K562 (cell line): ENCODE results near the gene ZC3H11A. TPM values are rescaled to one million over a fixed set of nuclear protein-coding genes. Genes with fewer than 3 reads are reported as not detected.

Experiments used
- ATAC-seq: fragments of 200-7000 bp; cut with Tn5 transposase; 3 replicates; pipeline ENCODE4 v1.9.1; 2020; ENCODE audit warnings: moderate library complexity
- BruUV-seq: library from RNA; stranded (reverse); fragments of 400-500 nt; replicated peaks from 2 replicates; lab custom pipeline; 2021; lab: Mats Ljungman, UMichigan
- CTCF ChIA-PET: fragments of 300-600 bp; formaldehyde crosslinking; extraction: SDS; loops from one replicate; lab custom pipeline; 2021; ENCODE audit warnings: low intra/inter-chr PET ratio; lab: Yijun Ruan, JAX
- POLR2A ChIA-PET: fragments of 300-600, 350-650 bp; sonication (Branson Sonifier 250); formaldehyde crosslinking; extraction: SDS; loops from one replicate; lab custom pipeline; 2021; ENCODE audit warnings: antibody characterized with exemption, inconsistent platforms; lab: Yijun Ruan, JAX
- DNase-seq, 4 experiments: peaks; one replicate each; pipeline versions ENCODE4 v3.0.0 to v3.0.0-alpha.2; 2011 to 2018; ENCODE audit warnings: low spot score in 3 of 4, mixed read lengths in 3 of 4; ENCODE audit errors: extremely low read depth in 1 of 4
- FAIRE-seq: peaks from 2 replicates; lab custom pipeline; 2011; peaks lifted over from hg19 to GRCh38; lab: Jason Lieb, UNC
- H2AFZ ChIP-seq: 2 replicates; pipeline ENCODE4 v1.6.0; 2011; ENCODE audit warnings: low read depth, low read length, control low read depth, inconsistent platforms
- H3K27ac ChIP-seq: fragments of 200-600 bp; 3 replicates; pipeline ENCODE4 v1.8.0; 2011; ENCODE audit warnings: low read depth, mild to moderate bottlenecking, control low read depth, inconsistent platforms, low read length, moderate library complexity, mixed read lengths; ENCODE audit errors: extremely low read depth
- H3K27me3 ChIP-seq, 2 experiments: fragments of 300-600 bp in 1 of 2; 2 replicates in 1 of 2; 3 replicates in 1 of 2; pipeline versions ENCODE4 v1.6.0 to v1.8.0; 2011; ENCODE audit warnings: inconsistent platforms in 2 of 2, low read length in 2 of 2, mild to moderate bottlenecking in 1 of 2, mixed read lengths in 1 of 2, moderate library complexity in 1 of 2; ENCODE audit not compliant: control insufficient read depth in 2 of 2, insufficient read depth in 2 of 2
- H3K36me3 ChIP-seq: fragments of 300-600 bp; 3 replicates; pipeline ENCODE4 v1.8.0; 2011; ENCODE audit warnings: mild to moderate bottlenecking, low read length, inconsistent platforms; ENCODE audit not compliant: control insufficient read depth, insufficient read depth
- H3K4me1 ChIP-seq, 2 experiments: fragments of 200-600 bp in 1 of 2; replicated peaks in 1 of 2; 2 replicates in 1 of 2; 3 replicates in 1 of 2; pipeline versions ENCODE4 v1.5.1 to v1.8.0; 2011; ENCODE audit warnings: inconsistent platforms in 2 of 2, low read length in 2 of 2, mild to moderate bottlenecking in 1 of 2, mixed read lengths in 1 of 2, moderate library complexity in 1 of 2; ENCODE audit not compliant: control insufficient read depth in 2 of 2, insufficient read depth in 2 of 2
- H3K4me2 ChIP-seq: 2 replicates; pipeline ENCODE4 v1.6.1; 2011; ENCODE audit warnings: low read length, control low read depth, inconsistent platforms, mixed read lengths; ENCODE audit not compliant: insufficient read depth
- H3K4me3 ChIP-seq: fragments of 200-600 bp; sonication (generic), shearing (Covaris generic); 2 replicates; pipeline ENCODE4 v1.5.1; 2016; ENCODE audit warnings: control low read depth, inconsistent platforms
- H3K79me2 ChIP-seq: fragments of 200-600 bp; 3 replicates; pipeline ENCODE4 v1.8.0; 2011; ENCODE audit warnings: low read length, inconsistent platforms; ENCODE audit not compliant: control insufficient read depth, insufficient read depth
- H3K9ac ChIP-seq, 2 experiments: 2 replicates each; pipeline versions ENCODE4 v1.6.0 to v1.6.1; 2011; ENCODE audit warnings: low read depth in 2 of 2, low read length in 2 of 2, control low read depth in 1 of 2, inconsistent platforms in 1 of 2, mild to moderate bottlenecking in 1 of 2, mixed read lengths in 1 of 2; ENCODE audit not compliant: insufficient read depth in 1 of 2
- H3K9me1 ChIP-seq: one replicate; pipeline ENCODE4 v1.6.0; 2011; ENCODE audit warnings: inconsistent platforms, mild to moderate bottlenecking, low read length, moderate library complexity; ENCODE audit not compliant: control insufficient read depth, insufficient read depth
- H3K9me3 ChIP-seq: replicated peaks from 2 replicates; pipeline ENCODE4 v1.5.1; 2011; ENCODE audit warnings: low read depth, low read length, inconsistent platforms; ENCODE audit not compliant: control insufficient read depth, insufficient read depth
- H4K20me1 ChIP-seq: replicated peaks from 2 replicates; pipeline ENCODE4 v1.6.1; 2011; ENCODE audit warnings: low read length, inconsistent platforms, mixed read lengths; ENCODE audit not compliant: control insufficient read depth, insufficient read depth
- ATF2 ChIP-seq: sonication (generic); formaldehyde crosslinking; IDR thresholded peaks from 2 replicates; pipeline ENCODE4 v1.8.1; 2022; ENCODE audit warnings: missing genetic modification reagents
- CEBPG ChIP-seq, 3 experiments: fragments of 200-800 bp in 1 of 3; sonication (Bioruptor generic) in 1 of 3; sonication (generic) in 1 of 3; formaldehyde crosslinking in 1 of 3; IDR thresholded peaks in 2 of 3; conservative IDR thresholded peaks in 1 of 3; 2 replicates each; pipeline versions ENCODE4 v1.6.1 to v1.8.0; 2016 to 2022; ENCODE audit warnings: missing compliant biosample characterization in 2 of 3, missing genetic modification characterization in 2 of 3, mild to moderate bottlenecking in 1 of 3, missing genetic modification reagents in 1 of 3
- DACH1 ChIP-seq: fragments of 450-650 bp; IDR thresholded peaks from 2 replicates; pipeline ENCODE4 v1.6.1; 2018; ENCODE audit not compliant: partially characterized antibody
- ELK3 ChIP-seq: fragments of 450-650 bp; formaldehyde crosslinking; IDR thresholded peaks from 2 replicates; pipeline ENCODE4 v1.4.0; 2020; ENCODE audit warnings: mild to moderate bottlenecking
- ILK ChIP-seq: fragments of 450-650 bp; IDR thresholded peaks from 2 replicates; pipeline ENCODE4 v1.6.1; 2016; ENCODE audit warnings: missing genetic modification characterization, low read depth, mild to moderate bottlenecking, missing compliant biosample characterization, moderate library complexity, borderline replicate concordance
- POU5F1 ChIP-seq: fragments of 150-350 bp; IDR thresholded peaks from 2 replicates; pipeline ENCODE4 v1.6.1; 2014; ENCODE audit warnings: borderline replicate concordance, low read length, low read depth, mild to moderate bottlenecking; ENCODE audit not compliant: partially characterized antibody
- ZNF12 ChIP-seq: sonication (generic); formaldehyde crosslinking; IDR thresholded peaks from 2 replicates; pipeline ENCODE4 v1.4.0; 2020; ENCODE audit warnings: mild to moderate bottlenecking, missing genetic modification reagents
- ZNF146 ChIP-seq: IDR thresholded peaks from one replicate; pipeline ENCODE4 v1.6.1; 2018; ENCODE audit warnings: missing compliant biosample characterization; ENCODE audit not compliant: unreplicated experiment
- ZNF589 ChIP-seq: fragments of 200-800 bp; sonication (Bioruptor generic); IDR thresholded peaks from 2 replicates; pipeline ENCODE4 v1.6.1; 2016; ENCODE audit warnings: low read depth, missing genetic modification characterization, missing compliant biosample characterization
- ZNF740 ChIP-seq, 3 experiments: fragments of 200-800 bp in 1 of 3; sonication (Bioruptor generic) in 1 of 3; sonication (generic) in 1 of 3; formaldehyde crosslinking in 1 of 3; IDR thresholded peaks; 2 replicates each; pipeline versions ENCODE4 v1.6.1 to v1.8.0; 2016 to 2022; ENCODE audit warnings: mild to moderate bottlenecking in 2 of 3, missing compliant biosample characterization in 2 of 3, missing genetic modification characterization in 2 of 3, missing genetic modification reagents in 1 of 3
- WGBS: fragments of 100-300 bp; shearing (Covaris generic); methylation state at CpG from one replicate; pipeline ENCODE4 v1.1.6; 2016; ENCODE audit warnings: low coverage, mixed read lengths; ENCODE audit not compliant: insufficient coverage; ENCODE audit errors: missing lambda C conversion rate; 5-methylcytosine and 5-hydroxymethylcytosine counted together
- in situ Hi-C: fragments of 300-500 bp; cut with MboI; formaldehyde crosslinking; loops from 4 replicates; pipeline ENCODE4 v1.15.0; 2018; ENCODE audit warnings: inconsistent platforms, mixed read lengths
- intact Hi-C: fragments of 100-400 bp; cut with micrococcal nuclease; formaldehyde crosslinking; loops from 2 replicates; pipeline ENCODE4 v1.14.2; 2022
- polyA plus RNA-seq, 8 experiments: library from polyadenylated mRNA; depleted of rRNA in 4 of 8; stranded (reverse) in 5 of 8; unstranded in 3 of 8; fragments of >200 nt; fragmentation: Nextera tagmentation in 2 of 8; fragmentation: Illumina TruSeq in 1 of 8; extraction: Ambion mirVana in 2 of 8; extraction: Trizol in 1 of 8; gene quantifications; 2 replicates each; pipeline versions ENCODE4 v1.2.1 to v1.2.3, GENCODE V29; 2011 to 2014; ENCODE audit warnings: inconsistent platforms in 1 of 8, missing spikeins in 1 of 8
- total RNA-seq, 7 experiments: library from RNA; depleted of rRNA in 6 of 7; stranded (reverse); fragments of >200 nt in 6 of 7; fragmentation: Illumina TruSeq in 2 of 7; extraction: Trizol in 2 of 7; gene quantifications; 2 replicates each; pipeline versions ENCODE4 v1.2.1 to v1.2.3, GENCODE V29; 2011 to 2021; ENCODE audit warnings: low replicate concordance in 1 of 7

The ZC3H11A gene
- total and polyA plus RNA-seq, 9 of the 15 experiments (the other 6 are each of a cell fraction or from before 2014, with no cell fraction given), result 34.2 to 137 (median 102) TPM

GRCh38 chr1:203777596-203777995 lies 17.8 kb upstream of the ZC3H11A start:
- CTCF ChIA-PET, result no interaction called here

More at GRCh38 chr1:203777596-203777995, 17.8 kb upstream of the ZC3H11A start:
- in situ Hi-C loops, result no loop called here
- Histone ChIP-seq H3K36me3 (no peaks in the 10 kb centered on the region), H3K9me3 (no peaks in the 10 kb centered on the region)
- ATAC-seq, result no peak
- no TSS peak for BruUV-seq
- WGBS, result 52% methylated on average over 3 of the region's 3 CpGs
- intact Hi-C loops, result loop anchor here (5.0 to 10.0 kb wide), 2 partner anchors 65 to 153 kb away; partner anchors contain the start of gene ATP2B4
- TF ChIP-seq ELK3 (CRISPR knock-in tag) (no peak), ZNF12 (CRISPR knock-in tag) (no peak), ZNF589 (no peak), ILK (no peak), ZNF146 (no peak), ATF2 (CRISPR knock-in tag) (no peak), ZNF740 (CRISPR knock-in tag; IDR thresholded peaks at IDR 0.05) (no peak), ZNF740 (tag; IDR thresholded peaks at IDR 0.05) (no peak), DACH1 (no peak), POU5F1 (no peak), CEBPG (CRISPR knock-in tag; IDR thresholded peaks at IDR 0.05) (no peak), CEBPG (tag; conservative IDR thresholded peaks at IDR 0.05 in 1 of 2, IDR thresholded peaks at IDR 0.05 in 1 of 2) (no peak)
- TF ChIP-seq, all 486 proteins: peak for 0
- H3K9ac ChIP-seq, result no peak overlapping the region
- POLR2A ChIA-PET, result interaction anchor here (0.7 to 0.9 kb wide), 3 partner anchors 50 to 151 kb away, joined by 3 to 6 read pairs (median 4); partner anchors contain the start of gene ATP2B4
- no peaks in the 10 kb centered on the region for H4K20me1 ChIP-seq
- H3K4me1 ChIP-seq, result no peaks in the 10 kb centered on the region; a peak in 2 of 5 replicates
- H3K27me3 ChIP-seq, result peaks cover 9 to 16% of the 10 kb centered on the region in 2 experiments; a peak in 4 of 5 replicates
- FAIRE-seq (no peak), DNase-seq (no peak)
- no peaks in the 10 kb centered on the region for H3K79me2 ChIP-seq
- H2AFZ ChIP-seq, result no peak overlapping the region
- no peak overlapping the region for H3K27ac ChIP-seq
- no peak overlapping the region for H3K4me3 ChIP-seq
- H3K9me1 ChIP-seq, result no peaks in the 10 kb centered on the region
- no peak overlapping the region for H3K4me2 ChIP-seq
